Measurements from ENCODE around the gene CFAP74. TPM values are rescaled to one million over a fixed set of nuclear protein-coding genes. Genes with fewer than 3 reads are reported as not detected.

Gene CFAP74
- total RNA-seq, 2 experiments from 2014 or later: 0.38 to 0.41 TPM

DNA sequence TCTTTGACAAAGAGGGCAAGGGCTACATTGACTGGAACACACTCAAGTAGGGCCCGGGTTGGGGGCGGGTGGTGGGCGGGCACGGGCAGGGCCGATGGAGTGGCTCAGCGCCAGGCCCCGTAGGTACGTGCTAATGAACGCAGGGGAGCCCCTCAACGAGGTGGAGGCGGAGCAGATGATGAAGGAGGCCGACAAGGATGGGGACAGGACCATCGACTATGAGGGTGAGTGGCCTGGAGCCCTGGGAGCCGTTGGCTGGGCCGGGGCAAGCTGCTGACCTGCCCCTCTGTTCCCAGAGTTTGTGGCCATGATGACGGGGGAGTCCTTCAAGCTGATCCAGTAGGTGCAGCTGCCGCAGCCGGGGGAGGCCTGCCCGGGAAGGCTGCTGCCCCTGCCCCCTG is 86.7 kb downstream of the CFAP74 start:
- peaks cover 3% of the 10 kb centered on the region for H3K4me1 Mint-ChIP-seq (ENCODE audit: low read depth)
- H3K27ac Mint-ChIP-seq: no peak overlapping the region
- ChIA-PET CTCF (interaction anchor here (1.9 to 2.8 kb wide), 2 partner anchors 8 to 128 kb away, joined by 9 to 10 read pairs; no protein-coding TSS in a partner anchor), POLR2A (no interaction called here)
- intact Hi-C loops (cut with micrococcal nuclease): no loop called here
- DNase-seq (no peak), ATAC-seq (no peak)
- no peak overlapping the region for H3K4me3 Mint-ChIP-seq
- no peaks in the 10 kb centered on the region for H3K9me3 Mint-ChIP-seq
- H3K36me3 Mint-ChIP-seq (ENCODE audit: low read depth): no peaks in the 10 kb centered on the region
- TF ChIP-seq, protein P1, sequence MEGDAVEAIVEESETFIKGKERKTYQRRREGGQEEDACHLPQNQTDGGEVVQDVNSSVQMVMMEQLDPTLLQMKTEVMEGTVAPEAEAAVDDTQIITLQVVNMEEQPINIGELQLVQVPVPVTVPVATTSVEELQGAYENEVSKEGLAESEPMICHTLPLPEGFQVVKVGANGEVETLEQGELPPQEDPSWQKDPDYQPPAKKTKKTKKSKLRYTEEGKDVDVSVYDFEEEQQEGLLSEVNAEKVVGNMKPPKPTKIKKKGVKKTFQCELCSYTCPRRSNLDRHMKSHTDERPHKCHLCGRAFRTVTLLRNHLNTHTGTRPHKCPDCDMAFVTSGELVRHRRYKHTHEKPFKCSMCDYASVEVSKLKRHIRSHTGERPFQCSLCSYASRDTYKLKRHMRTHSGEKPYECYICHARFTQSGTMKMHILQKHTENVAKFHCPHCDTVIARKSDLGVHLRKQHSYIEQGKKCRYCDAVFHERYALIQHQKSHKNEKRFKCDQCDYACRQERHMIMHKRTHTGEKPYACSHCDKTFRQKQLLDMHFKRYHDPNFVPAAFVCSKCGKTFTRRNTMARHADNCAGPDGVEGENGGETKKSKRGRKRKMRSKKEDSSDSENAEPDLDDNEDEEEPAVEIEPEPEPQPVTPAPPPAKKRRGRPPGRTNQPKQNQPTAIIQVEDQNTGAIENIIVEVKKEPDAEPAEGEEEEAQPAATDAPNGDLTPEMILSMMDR (IDR thresholded peaks at IDR 0.05): no peak
- peaks cover 3% of the 10 kb centered on the region for H3K27me3 Mint-ChIP-seq

DNA sequence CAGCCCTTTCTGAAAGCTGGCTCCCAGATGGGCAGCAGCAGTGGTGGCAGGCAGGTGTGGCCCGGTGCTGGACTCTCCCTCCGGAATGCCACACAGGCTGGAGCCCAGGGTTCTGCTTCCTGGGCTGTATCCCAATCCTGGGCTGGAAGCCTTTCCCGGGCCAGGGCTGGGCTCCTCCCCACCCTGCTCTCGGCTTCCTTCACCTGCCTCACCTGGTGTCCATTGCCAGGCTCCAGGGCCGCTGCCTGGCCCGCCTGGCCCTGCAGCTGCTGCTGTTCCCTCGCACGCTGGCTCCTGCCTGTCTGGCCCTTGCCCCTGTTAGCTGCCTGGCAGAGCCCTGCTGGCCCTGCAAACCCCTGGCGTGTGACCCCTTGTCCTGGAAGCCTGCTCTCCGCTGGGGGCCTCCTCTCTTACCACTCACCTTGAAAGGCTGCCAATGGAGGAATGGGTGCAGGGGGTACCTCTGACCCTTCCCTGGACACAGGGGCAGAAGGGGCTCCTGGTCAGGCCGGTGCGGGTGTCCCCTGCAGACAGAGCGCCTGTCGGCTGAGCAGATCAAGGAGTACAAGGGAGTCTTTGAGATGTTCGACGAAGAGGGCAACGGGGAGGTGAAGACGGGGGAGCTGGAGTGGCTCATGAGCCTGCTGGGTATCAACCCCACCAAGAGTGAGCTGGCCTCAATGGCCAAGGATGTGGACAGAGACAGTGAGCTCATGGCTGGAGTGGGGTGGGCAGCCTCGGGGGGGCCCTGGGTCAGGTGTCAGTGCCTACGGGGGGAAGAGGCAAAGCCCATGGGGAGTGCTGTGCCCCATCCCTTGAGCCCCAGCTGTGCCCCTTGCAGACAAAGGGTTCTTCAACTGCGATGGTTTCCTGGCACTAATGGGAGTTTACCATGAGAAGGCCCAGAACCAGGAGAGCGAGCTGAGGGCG is 87.4 kb downstream of the CFAP74 start:
- TF ChIP-seq, protein P1 (IDR thresholded peaks at IDR 0.05): no peak
- Mint-ChIP-seq H3K27ac (no peak overlapping the region), H3K4me3 (no peak overlapping the region), H3K9me3 (no peaks in the 10 kb centered on the region), H3K27me3 (peaks cover 3% of the 10 kb centered on the region), H3K4me1 (ENCODE audit: low read depth) (peaks cover 3% of the 10 kb centered on the region), H3K36me3 (ENCODE audit: low read depth) (no peaks in the 10 kb centered on the region)
- intact Hi-C loops (cut with micrococcal nuclease): no loop called here
- ATAC-seq (no peak), DNase-seq (no peak)
- ChIA-PET CTCF (interaction anchor here (1.9 to 2.8 kb wide), 2 partner anchors 7 to 128 kb away, joined by 9 to 10 read pairs; no protein-coding TSS in a partner anchor), POLR2A (no interaction called here)

DNA sequence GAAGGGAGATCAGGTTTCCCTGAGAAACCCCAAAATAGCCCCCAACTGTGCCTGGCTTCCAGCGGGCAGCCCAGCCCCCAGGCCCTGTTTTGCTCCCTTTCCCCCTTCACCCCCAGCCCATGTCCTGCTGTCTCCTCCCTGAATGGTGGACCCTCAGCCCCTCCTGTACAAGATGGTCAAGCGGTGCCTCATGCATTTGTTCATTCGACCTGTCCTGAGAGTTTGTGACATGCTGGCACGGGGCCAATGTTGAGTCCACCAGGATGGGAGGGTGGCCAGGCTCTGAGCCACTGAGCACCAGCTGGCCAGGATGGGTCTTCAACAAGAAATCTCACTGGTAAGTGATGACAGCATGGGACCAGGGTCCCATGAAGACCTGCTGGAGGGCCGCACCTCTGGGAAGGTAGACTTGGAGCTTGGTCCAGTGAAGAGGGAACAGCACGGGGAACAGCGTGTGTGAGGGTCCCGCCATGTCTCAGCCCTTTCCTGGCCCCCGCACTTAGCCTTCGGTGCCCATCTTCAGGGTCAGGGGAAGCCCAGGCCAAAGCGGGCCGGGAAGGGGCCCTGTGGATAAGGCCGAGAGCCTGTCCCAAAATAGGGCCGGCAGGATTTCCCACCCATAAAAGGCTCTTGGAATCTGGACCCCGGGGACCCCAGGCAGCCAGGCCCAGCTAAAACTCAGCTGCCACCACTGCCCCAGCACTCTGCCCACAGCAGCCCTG is 88.5 kb downstream of the CFAP74 start, which contains the start of gene CALML6:
Gene CALML6 (plus strand): TSS at position 290 of the 722 bp plus-strand sequence. CDS start 21 bp downstream, at position 311.
- Mint-ChIP-seq H3K4me1 (ENCODE audit: low read depth) (peaks cover 5% of the 10 kb centered on the region), H3K27ac (no peak within 1 kb of the TSS), H3K9me3 (no peaks in the 10 kb centered on the region), H3K4me3 (no peak within 1 kb of the TSS), H3K27me3 (peaks cover 3% of the 10 kb centered on the region), H3K36me3 (ENCODE audit: low read depth) (no peaks in the 10 kb centered on the region)
- ATAC-seq: no peak
- ChIA-PET POLR2A (interaction anchor here (0.9 kb wide), 1 partner anchor 285 kb away, joined by 3 read pairs; no protein-coding TSS in a partner anchor), CTCF (no interaction called here)
- intact Hi-C loops (cut with micrococcal nuclease): no loop called here
- TF ChIP-seq, protein P1 (IDR thresholded peaks at IDR 0.05): no peak
- DNase-seq: no peak

DNA sequence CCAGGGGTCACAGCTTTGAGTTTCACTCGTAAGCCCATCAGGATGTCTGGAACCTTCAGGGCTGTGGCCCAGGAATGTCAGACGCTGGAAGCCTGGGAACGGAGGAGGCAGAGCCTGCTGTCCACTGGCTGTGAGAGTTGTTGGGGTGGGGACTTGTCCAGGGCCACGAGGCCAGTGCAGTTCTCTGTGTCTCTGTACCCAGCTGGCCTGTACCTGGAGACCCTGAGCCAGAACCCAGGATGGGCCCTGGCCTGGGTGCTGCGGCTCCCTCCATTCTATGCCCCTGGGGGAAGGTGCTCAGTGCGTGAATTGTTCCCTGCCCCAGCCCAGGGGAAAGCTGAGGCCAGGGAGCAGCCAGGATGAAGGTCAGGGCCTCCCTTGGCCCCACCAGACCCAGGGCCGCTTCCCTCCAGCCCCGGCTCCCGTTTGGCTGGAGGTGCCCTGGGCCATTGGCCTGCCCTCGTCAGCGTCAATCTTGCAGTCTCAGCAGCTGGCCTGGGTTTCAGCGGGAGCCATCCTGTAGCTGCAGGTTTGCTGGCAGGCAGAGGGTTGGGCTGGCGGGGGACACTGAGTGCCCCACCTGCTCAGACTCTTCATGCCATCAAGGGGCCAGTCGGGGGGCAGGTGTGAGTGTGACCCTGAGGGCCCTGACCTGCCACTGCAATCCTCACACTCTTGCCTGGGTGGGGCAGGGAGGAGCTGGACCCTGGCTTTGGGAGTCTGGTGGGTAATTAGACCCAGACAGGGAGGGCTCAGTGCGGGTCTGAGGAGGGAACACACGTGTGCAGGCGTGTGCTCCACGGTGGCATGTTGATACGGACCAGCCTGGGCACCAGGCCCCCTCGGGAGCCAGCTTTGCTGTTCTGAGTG is 89.2 kb downstream of the CFAP74 start:
- TF ChIP-seq, protein P1 (IDR thresholded peaks at IDR 0.05): no peak
- peaks cover 3% of the 10 kb centered on the region for H3K27me3 Mint-ChIP-seq
- CTCF ChIA-PET: no interaction called here
- no peak overlapping the region for H3K27ac Mint-ChIP-seq
- DNase-seq: no peak
- no peaks in the 10 kb centered on the region for H3K36me3 Mint-ChIP-seq (ENCODE audit: low read depth)
- intact Hi-C loops (cut with micrococcal nuclease): no loop called here
- no peak for ATAC-seq
- POLR2A ChIA-PET: interaction anchor here (0.9 kb wide), 1 partner anchor 284 kb away, joined by 3 read pairs; no protein-coding TSS in a partner anchor
- H3K9me3 Mint-ChIP-seq: no peaks in the 10 kb centered on the region
- peaks cover 9% of the 10 kb centered on the region for H3K4me1 Mint-ChIP-seq (ENCODE audit: low read depth)
- no peak overlapping the region for H3K4me3 Mint-ChIP-seq

Data from activated CD8-positive, alpha-beta T cell treated with anti-CD3 and anti-CD28 coated beads for 36 hours (primary cell).